GM19240 (cell line): ENCODE data around the gene BTC.
"Not testable (repeated sequence)": the region's sequence is repeated elsewhere in the genome, so short reads cannot be mapped to it uniquely, and the experiment has no call there.

Experiments used
- DNase-seq: peaks from one replicate; pipeline ENCODE4 v3.0.0; 2011; ENCODE audit warnings: low spot score; ENCODE audit not compliant: insufficient read length

The BTC gene

DNA sequence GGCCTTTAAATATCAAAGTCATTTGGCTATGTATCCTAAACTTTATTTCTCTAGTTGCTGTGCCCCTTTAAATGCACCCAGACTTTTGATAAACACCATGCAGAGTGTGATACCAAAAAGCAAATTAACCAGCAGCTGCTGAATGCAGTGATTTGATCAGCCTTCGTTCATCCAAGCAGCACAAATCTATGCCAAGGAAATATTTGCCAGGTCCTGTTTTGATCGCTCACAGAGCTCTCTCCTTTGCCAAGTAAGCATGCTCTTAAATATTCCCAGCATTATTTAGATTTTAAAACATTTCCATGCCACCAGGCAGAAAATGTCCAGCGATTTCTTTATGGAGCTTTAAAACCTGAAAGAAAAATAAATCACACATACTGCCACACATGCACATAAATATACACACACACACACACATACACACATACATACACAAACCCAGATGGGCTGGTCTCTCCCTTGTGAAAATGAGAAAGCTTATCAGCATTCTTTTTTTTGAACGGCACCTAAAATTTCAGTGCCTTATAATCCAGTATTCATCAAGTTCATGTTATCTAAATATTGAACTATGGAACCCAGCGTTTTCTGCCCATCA is 35.7 kb downstream of the BTC start:
- DNase-seq: no peak

GRCh38 chr4:74757136-74757535 is 37.2 kb downstream of the BTC start:
- DNase-seq: no peak

- DNase-seq: no peak
Observed at GRCh38 chr4:74755486-74755885, 38.8 kb downstream of the BTC start.

GRCh38 chr4:74754218-74754617 is 40.1 kb downstream of the BTC start:
- peak; percentile 2 for DNase-seq

DNA sequence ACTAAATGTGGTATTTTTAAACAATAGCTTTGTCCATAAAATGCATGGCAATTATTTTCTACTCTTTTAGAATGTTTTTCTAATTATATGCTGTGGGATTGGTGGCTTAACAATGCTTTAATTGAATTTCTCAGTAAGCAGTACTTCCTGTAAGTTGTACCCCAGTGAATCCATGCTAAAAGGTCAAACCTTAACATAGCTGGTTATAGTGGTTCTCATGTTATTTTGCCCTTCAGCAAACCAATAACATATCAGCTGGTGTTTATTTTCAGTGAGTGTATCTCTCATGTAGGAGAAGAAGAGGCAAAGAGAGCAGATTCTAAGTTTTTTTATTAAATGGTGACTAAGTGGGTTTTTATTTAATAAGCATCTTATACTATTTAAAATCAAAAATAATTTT is 41.5 kb downstream of the BTC start:
- DNase-seq: no peak

DNA sequence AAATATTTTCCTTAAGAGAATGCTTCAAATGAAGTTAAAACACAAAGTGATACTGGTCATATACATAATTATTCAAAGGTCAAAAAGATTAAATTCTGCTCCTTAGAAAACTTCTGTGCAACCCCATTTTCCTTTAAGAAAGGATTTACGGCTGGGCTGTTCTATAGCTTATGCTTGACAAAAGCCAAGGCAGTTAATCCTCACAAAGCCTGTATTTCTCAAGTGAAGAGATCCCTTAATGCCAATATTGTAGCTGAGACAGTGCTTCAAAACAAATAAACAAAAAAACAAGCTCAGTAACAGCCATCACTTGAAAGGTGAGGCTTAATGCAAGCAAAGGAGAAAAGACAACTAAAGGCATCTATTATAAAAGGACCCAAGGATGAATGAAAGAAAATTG is 42.5 kb downstream of the BTC start:
- no peak for DNase-seq

GRCh38 chr4:74751247-74751646 is 43.1 kb downstream of the BTC start:
- no peak for DNase-seq

DNA sequence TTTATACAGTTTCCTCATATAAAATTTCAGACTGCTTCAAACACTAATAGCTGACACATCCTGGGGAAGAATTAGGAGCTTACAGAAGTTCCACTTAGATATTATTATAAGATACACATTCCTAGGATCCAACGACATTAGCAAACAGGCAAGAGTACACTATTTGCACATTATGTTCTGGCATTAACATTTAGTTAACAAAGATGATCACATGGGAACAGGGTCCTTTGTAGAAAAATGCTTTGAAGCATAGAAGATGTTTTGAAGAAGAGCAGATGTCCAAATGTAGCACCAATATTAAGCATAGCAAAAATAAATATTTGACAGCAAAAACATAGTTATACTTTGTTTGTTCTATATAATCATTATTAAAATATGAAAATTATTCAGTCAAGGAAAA is 52.1 kb downstream of the BTC start:
- no peak for DNase-seq

GRCh38 chr4:74738464-74739143 is 55.7 kb downstream of the BTC start:
- no peak for DNase-seq

DNA sequence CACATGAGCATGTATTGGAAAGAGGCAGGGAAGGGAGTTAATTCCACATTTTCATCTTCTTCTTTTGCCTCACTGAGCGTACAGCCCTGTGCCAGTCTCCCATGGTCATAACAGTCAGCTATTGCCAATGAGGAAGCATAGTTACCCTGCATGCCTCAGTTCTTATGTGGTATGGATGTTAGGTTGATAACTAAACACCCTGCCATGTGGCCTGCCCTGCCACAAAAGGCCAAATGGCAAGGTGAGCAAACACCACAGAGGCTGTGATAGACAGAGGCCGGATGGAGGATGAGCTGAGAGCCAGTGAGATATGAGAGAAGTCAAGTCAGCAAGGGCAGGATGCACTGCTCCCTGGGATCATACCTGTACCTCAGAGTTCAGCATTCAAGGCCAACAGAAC is 59.3 kb downstream of the BTC start:
- DNase-seq: no peak

DNA sequence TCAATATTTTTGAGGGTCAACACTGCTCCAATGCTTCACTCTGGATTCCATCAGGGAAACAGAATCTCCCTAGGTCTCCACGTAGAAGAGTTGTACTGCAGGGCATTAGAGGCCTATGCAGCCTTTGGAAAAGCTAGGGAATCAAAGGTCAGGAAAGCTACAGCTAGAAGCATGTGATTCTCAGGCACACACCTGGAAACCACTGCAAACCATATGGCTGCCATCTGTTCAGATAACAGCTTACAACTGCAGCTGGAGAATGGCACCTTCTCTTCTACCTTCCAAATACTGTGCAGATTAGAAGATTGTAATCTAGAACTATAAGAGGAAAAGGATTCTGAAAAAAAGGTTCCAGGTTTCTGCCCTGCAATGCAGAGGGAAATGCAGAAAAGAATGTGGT is 60.6 kb downstream of the BTC start:
- no peak for DNase-seq

DNA sequence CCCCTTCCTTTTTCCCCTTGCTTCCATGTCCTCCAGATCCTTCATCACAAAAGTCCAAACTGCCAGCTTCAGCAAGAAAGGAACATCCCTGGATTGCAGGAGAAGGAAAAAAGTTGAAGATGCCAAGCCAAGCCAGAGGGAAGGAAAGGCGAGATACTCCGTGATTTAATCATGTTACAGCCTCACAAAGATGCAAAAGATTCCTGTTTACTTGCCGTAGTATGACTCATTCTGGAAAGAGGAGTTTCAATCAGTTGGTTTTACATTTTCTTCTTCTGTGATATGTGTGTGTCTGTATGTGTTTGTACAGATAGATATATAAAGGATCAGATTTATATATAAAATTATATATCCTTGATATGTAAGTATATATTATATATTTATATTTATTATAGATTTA is 69.3 kb downstream of the BTC start:
- DNase-seq: no peak

- DNase-seq: no peak
Observed at GRCh38 chr4:74716436-74716765, 77.9 kb downstream of the BTC start.

DNA sequence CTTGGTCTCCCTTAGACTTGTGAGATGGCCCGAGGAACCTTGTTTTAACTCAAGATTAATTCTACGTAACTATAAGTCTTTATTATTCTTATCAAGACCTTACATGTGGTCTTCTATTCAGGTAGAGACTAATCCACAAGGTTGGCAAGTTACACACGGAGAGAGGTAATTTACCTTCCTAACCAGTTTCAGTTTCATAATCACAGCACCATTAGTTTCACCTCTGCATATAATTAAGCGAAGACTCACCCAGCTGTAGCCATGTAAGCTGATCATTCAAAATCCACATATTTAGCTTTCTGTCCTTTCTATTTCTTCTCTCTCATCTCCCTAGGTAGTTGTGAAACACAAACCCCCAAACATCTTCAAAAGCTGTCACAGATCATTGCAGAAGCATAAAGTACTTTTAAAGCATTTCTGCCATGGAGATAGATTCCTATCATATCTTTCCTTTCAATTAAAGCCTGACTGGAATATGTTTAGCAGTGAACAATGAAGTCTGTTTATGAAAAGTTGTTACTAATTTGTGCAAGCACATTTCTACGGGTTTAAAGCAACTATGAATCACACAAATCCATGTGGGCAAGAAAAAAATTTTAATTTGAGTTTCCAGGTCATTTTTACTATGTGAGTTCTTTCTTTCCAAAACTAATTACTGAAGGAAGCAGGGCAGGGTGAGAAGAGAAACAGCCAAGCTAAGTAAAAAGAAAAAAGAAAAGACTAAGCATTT is 78.5 kb downstream of the BTC start:
- DNase-seq: no peak

GRCh38 chr4:74714611-74715130 is 79.7 kb downstream of the BTC start:
- no peak for DNase-seq

DNA sequence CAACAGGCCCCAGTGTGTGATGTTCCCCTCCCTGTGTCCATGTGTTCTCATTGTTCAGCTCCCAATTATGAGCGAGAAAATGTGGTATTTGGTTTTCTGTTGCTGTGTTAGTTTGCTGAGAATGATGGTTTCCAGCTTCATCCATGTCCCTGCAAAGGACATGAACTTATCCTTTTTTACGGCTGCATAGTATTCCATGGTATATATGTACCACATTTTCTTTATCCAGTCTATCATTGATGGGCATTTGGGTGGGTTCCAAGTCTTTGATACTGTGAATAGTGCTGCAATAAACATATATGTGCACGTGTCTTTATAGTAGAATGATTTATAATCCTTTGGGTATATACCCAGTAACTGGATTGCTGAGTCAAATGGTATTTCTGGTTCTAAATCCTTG is 86.2 kb downstream of the BTC start:
- not testable (repeated sequence) for DNase-seq
